PC-3 (cell line): ENCODE data around the gene DMRT3. TPM values are rescaled to one million over a fixed set of nuclear protein-coding genes. Genes with fewer than 3 reads are reported as not detected.

Source experiments
- ATAC-seq: fragments of 200-7000 bp; cut with Tn5 transposase; 2 replicates; pipeline ENCODE4 v1.9.1; 2020; ENCODE audit warnings: mild to moderate bottlenecking, moderate library complexity
- BruUV-seq: library from RNA; stranded (reverse); fragments of 400-500 nt; replicated peaks from 2 replicates; lab custom pipeline; 2021; lab: Mats Ljungman, UMichigan
- CTCF ChIA-PET: fragments of 300-600 bp; sonication (Branson Sonifier 250); formaldehyde crosslinking; loops from one replicate; lab custom pipeline; 2022; ENCODE audit warnings: antibody characterized with exemption; lab: Charles Lee
- POLR2A ChIA-PET: fragments of 300-600 bp; sonication (Branson Sonifier 250); formaldehyde crosslinking; loops from one replicate; lab custom pipeline; 2022; ENCODE audit warnings: antibody characterized with exemption; ENCODE audit not compliant: unreplicated experiment; lab: Charles Lee
- DNase-seq: peaks from one replicate; pipeline ENCODE4 v3.0.0-alpha.2; 2015
- H2AFZ ChIP-seq: fragments of 300-600 bp; sonication (generic); 2 replicates; pipeline ENCODE4 v1.6.0; 2016; ENCODE audit warnings: antibody characterized with exemption, low read length
- H3F3A ChIP-seq: fragments of 300-600 bp; sonication (generic); one replicate; pipeline ENCODE4 v1.6.0; 2017; ENCODE audit warnings: antibody characterized with exemption, low read length, control low read depth, mild to moderate bottlenecking; ENCODE audit not compliant: unreplicated experiment
- H3K27ac ChIP-seq: fragments of 300-600 bp; sonication (generic); 2 replicates; pipeline ENCODE4 v1.5.1; 2016; ENCODE audit warnings: mild to moderate bottlenecking, low read length
- H3K27me3 ChIP-seq: fragments of 300-600 bp; sonication (generic); 2 replicates; pipeline ENCODE4 v1.6.1; 2016; ENCODE audit warnings: low read length, mixed read lengths
- H3K36me3 ChIP-seq: fragments of 300-600 bp; sonication (generic); 2 replicates; pipeline ENCODE4 v1.6.1; 2016; ENCODE audit warnings: low read depth, mixed run types, low read length, mixed read lengths
- H3K4me1 ChIP-seq: fragments of 300-600 bp; sonication (generic); 2 replicates; pipeline ENCODE4 v1.5.1; 2016; ENCODE audit warnings: low read length; ENCODE audit not compliant: insufficient read depth
- H3K4me2 ChIP-seq: fragments of 300-600 bp; sonication (generic); 2 replicates; pipeline ENCODE4 v1.6.0; 2016; ENCODE audit warnings: low read length
- H3K4me3 ChIP-seq: fragments of 300-600 bp; sonication (generic); 2 replicates; pipeline ENCODE4 v1.5.1; 2016; ENCODE audit warnings: mild to moderate bottlenecking, low read length, mixed read lengths
- H3K79me2 ChIP-seq: fragments of 300-600 bp; sonication (generic); 2 replicates; pipeline ENCODE4 v1.6.1; 2017; ENCODE audit warnings: low read length, mixed read lengths
- H3K9ac ChIP-seq: fragments of 300-600 bp; sonication (generic); 2 replicates; pipeline ENCODE4 v1.6.0; 2016; ENCODE audit warnings: mild to moderate bottlenecking, low read length
- H3K9me2 ChIP-seq: fragments of 300-600 bp; sonication (generic); replicated peaks from 2 replicates; pipeline ENCODE4 v1.6.1; 2016; ENCODE audit warnings: mixed run types, low read length, mixed read lengths
- H3K9me3 ChIP-seq: fragments of 300-600 bp; sonication (generic); 2 replicates; pipeline ENCODE4 v1.6.1; 2016; ENCODE audit warnings: low read length, mixed read lengths
- H4K20me1 ChIP-seq: fragments of 300-600 bp; sonication (generic); 2 replicates; pipeline ENCODE4 v1.6.1; 2016; ENCODE audit warnings: low read length, mixed read lengths
- CTCF ChIP-seq: fragments of 300-600 bp; sonication (generic); conservative IDR thresholded peaks from 2 replicates; pipeline ENCODE4 v1.5.1; 2017; ENCODE audit warnings: antibody characterized with exemption, low read depth, mild to moderate bottlenecking, low read length
- EZH2 ChIP-seq: fragments of 300-600 bp; sonication (generic); IDR thresholded peaks from one replicate; pipeline ENCODE4 v1.6.1; 2017; ENCODE audit warnings: antibody characterized with exemption, mild to moderate bottlenecking, low read length; ENCODE audit not compliant: unreplicated experiment
- EZH2phosphoT487 ChIP-seq: fragments of 300-600 bp; sonication (generic); IDR thresholded peaks from 2 replicates; pipeline ENCODE4 v1.6.1; 2018; ENCODE audit warnings: mild to moderate bottlenecking, antibody characterized with exemption, low read length, borderline replicate concordance
- intact Hi-C: fragments of 100-400 bp; cut with micrococcal nuclease; formaldehyde crosslinking; loops from 2 replicates; pipeline ENCODE4 v1.9.0; 2023
- total RNA-seq: library from RNA; depleted of rRNA; stranded (reverse); fragments of >200 nt; gene quantifications from 2 replicates; pipeline ENCODE4 v1.2.3, GENCODE V29; 2014

Gene DMRT3
- total RNA-seq, 1 experiment from 2014 or later: not detected

- Histone ChIP-seq H3K9ac (no peak overlapping the region), H3K36me3 (no peaks in the 10 kb centered on the region), H3K4me3 (no peak overlapping the region), H3K27me3 (peaks cover 15% of the 10 kb centered on the region; the same call in 1 of the 2 replicates), H3K79me2 (no peaks in the 10 kb centered on the region), H3K27ac (no peak overlapping the region), H4K20me1 (no peaks in the 10 kb centered on the region), H3F3A (no peaks in the 10 kb centered on the region), H2AFZ (no peak overlapping the region), H3K4me1 (no peaks in the 10 kb centered on the region), H3K4me2 (no peak overlapping the region), H3K9me2 (no peaks in the 10 kb centered on the region), H3K9me3 (no peaks in the 10 kb centered on the region)
- no TSS peak for BruUV-seq
- ChIA-PET POLR2A (no interaction called here), CTCF (no interaction called here)
- TF ChIP-seq CTCF (no peak), EZH2phosphoT487 (no peak)
- intact Hi-C loops: no loop called here
- ATAC-seq (no peak), DNase-seq (no peak)
Observed at GRCh38 chr9:970151-970996, 6.1 kb upstream of the DMRT3 start.

DNA sequence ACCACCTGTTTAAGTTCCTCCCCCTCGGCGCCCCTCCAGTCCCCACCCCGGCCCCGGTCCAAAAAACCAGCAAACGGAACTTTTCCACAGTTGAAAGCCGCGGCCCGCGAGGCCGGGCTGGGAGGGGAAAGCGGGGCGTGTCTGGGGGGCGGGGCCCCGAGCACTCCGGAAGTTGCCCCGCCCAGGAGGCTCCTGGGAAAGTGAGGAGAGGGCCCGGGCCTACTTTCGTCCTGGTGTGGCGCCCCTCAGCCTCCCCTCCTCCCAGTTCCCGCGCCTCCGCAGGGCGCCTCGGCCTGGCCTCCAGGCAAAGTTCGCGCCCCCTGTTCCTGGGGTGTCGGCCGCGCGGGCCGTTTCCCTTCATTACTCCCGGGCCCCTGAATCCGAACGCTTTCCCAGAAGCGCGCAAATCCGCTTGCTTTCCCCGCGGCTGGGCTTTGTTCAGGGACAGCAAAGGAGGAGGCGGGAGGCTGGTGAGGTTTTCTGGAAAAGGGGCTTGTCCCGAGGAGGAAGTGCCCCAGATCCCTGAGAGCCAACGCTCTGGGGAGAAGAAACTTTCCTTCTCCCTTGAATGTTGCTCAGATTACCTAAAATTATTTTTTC, 4.5 kb upstream of the DMRT3 start:
- no peak for ATAC-seq
- peaks cover 12% of the 10 kb centered on the region; the same call in 1 of the 2 replicates for H3K27me3 ChIP-seq
- TF ChIP-seq CTCF: no peak
- no peak for TF ChIP-seq EZH2
- no peak for TF ChIP-seq EZH2phosphoT487
- no peaks in the 10 kb centered on the region for H3K36me3 ChIP-seq
- H3K4me3 ChIP-seq: no peak overlapping the region
- ChIA-PET CTCF (no interaction called here), POLR2A (no interaction called here)
- no peaks in the 10 kb centered on the region for H3F3A ChIP-seq
- no peak overlapping the region for H2AFZ ChIP-seq
- no peaks in the 10 kb centered on the region for H3K79me2 ChIP-seq
- no peak overlapping the region for H3K4me2 ChIP-seq
- no peak overlapping the region for H3K9ac ChIP-seq
- no peaks in the 10 kb centered on the region for H4K20me1 ChIP-seq
- H3K27ac ChIP-seq: no peak overlapping the region
- H3K4me1 ChIP-seq: no peaks in the 10 kb centered on the region
- no TSS peak for BruUV-seq
- no peak for DNase-seq
- intact Hi-C loops: no loop called here
- H3K9me2 ChIP-seq: no peaks in the 10 kb centered on the region
- no peaks in the 10 kb centered on the region for H3K9me3 ChIP-seq
